ENCODE measurements around the gene NXN.

- TF ChIP-seq POLR2AphosphoS5 (IDR thresholded peaks at IDR 0.05; ENCODE audit: low read depth, low read length) = no peak
- TF ChIP-seq POLR2A (IDR thresholded peaks at IDR 0.05; ENCODE audit: low read depth, low read length) = no peak
Observed at GRCh38 chr17:830381-830780, 149.2 kb downstream of the NXN start.
